HepG2 (cell line): ENCODE data around the gene DUS3L. TPM values are rescaled to one million over a fixed set of nuclear protein-coding genes. Genes with fewer than 3 reads are reported as not detected.

Experiments
- AKAP8 ChIP-seq: sonication (generic); formaldehyde crosslinking; IDR thresholded peaks from 2 replicates; pipeline ENCODE4 v1.5.1; 2020; ENCODE audit warnings: mild to moderate bottlenecking, missing genetic modification reagents
- GATA4 ChIP-seq: sonication (generic); IDR thresholded peaks from 2 replicates; pipeline ENCODE4 v1.6.1; 2016; ENCODE audit warnings: antibody characterized with exemption, low read depth, borderline replicate concordance
- KAT7 ChIP-seq: IDR thresholded peaks from 2 replicates; pipeline ENCODE4 v1.6.1; 2018; ENCODE audit warnings: borderline replicate concordance, missing compliant biosample characterization
- KMT2A ChIP-seq: sonication (generic); formaldehyde crosslinking; IDR thresholded peaks from 2 replicates; pipeline ENCODE4 v1.4.0; 2020; ENCODE audit warnings: missing genetic modification reagents
- NFE2L1 ChIP-seq: sonication (generic); formaldehyde crosslinking; IDR thresholded peaks from 2 replicates; pipeline ENCODE4 v1.4.0; 2020; ENCODE audit warnings: missing genetic modification reagents, mild to moderate bottlenecking, borderline replicate concordance
- RFXANK ChIP-seq: IDR thresholded peaks from 2 replicates; pipeline ENCODE4 v1.6.1; 2016
- SRY ChIP-seq: sonication (generic); formaldehyde crosslinking; IDR thresholded peaks from 2 replicates; pipeline ENCODE4 v1.8.0; 2022; ENCODE audit warnings: mild to moderate bottlenecking, missing genetic modification reagents
- TCF7 ChIP-seq: sonication (generic); IDR thresholded peaks from 2 replicates; pipeline ENCODE4 v1.6.1; 2016; ENCODE audit warnings: antibody characterized with exemption, low read depth
- ZBTB8A ChIP-seq: sonication (generic); formaldehyde crosslinking; IDR thresholded peaks from 2 replicates; pipeline ENCODE4 v1.4.0; 2020; ENCODE audit warnings: mild to moderate bottlenecking, low read depth, missing genetic modification reagents, borderline replicate concordance
- ZFP37 ChIP-seq: sonication (generic); formaldehyde crosslinking; IDR thresholded peaks from 2 replicates; pipeline ENCODE4 v1.4.0; 2020; ENCODE audit warnings: missing genetic modification reagents, borderline replicate concordance
- ZMYM2 ChIP-seq: sonication (generic); formaldehyde crosslinking; IDR thresholded peaks from 2 replicates; pipeline ENCODE4 v1.8.0; 2022; ENCODE audit warnings: mild to moderate bottlenecking, missing genetic modification reagents
- ZNF768 ChIP-seq: sonication (generic); formaldehyde crosslinking; IDR thresholded peaks from 2 replicates; pipeline ENCODE4 v1.4.0; 2020; ENCODE audit warnings: missing genetic modification reagents
- polyA plus RNA-seq, 8 experiments: library from polyadenylated mRNA; depleted of rRNA in 3 of 8; stranded (reverse) in 7 of 8; unstranded in 1 of 8; fragments of >200 nt; fragmentation: Illumina TruSeq in 4 of 8; extraction: Trizol in 4 of 8; gene quantifications; 2 replicates each; pipeline versions ENCODE4 v1.2.1 to v1.2.3, GENCODE V29; 2011 to 2016; ENCODE audit warnings: low read depth in 4 of 8, missing spikeins in 1 of 8, mixed read lengths in 1 of 8; ENCODE audit not compliant: insufficient read depth in 1 of 8
- total RNA-seq, 5 experiments: library from RNA; depleted of rRNA; stranded (reverse); fragments of >200 nt; fragmentation: Illumina TruSeq; extraction: Trizol; gene quantifications; 2 replicates each; pipeline ENCODE4 v1.2.3, GENCODE V29; 2016; ENCODE audit warnings: low read depth in 1 of 5
- TF ChIP-seq, protein P1 (sequence below): sonication (generic); formaldehyde crosslinking; conservative IDR thresholded peaks from 2 replicates; pipeline ENCODE4 v1.4.0; 2020; ENCODE audit warnings: mild to moderate bottlenecking, missing genetic modification reagents, moderate library complexity
- TF ChIP-seq, protein P2 (sequence below): sonication (generic); formaldehyde crosslinking; IDR thresholded peaks from 2 replicates; pipeline ENCODE4 v1.4.0; 2020; ENCODE audit warnings: mild to moderate bottlenecking, missing genetic modification reagents
- TF ChIP-seq, protein P3 (sequence below): IDR thresholded peaks from 2 replicates; pipeline ENCODE4 v1.6.1; 2016; ENCODE audit warnings: missing biosample characterization, missing genetic modification reagents, low read depth
- TF ChIP-seq, protein P4 (sequence below): sonication (generic); formaldehyde crosslinking; IDR thresholded peaks from 2 replicates; pipeline ENCODE4 v1.4.0; 2020; ENCODE audit warnings: mild to moderate bottlenecking, missing genetic modification reagents
- TF ChIP-seq, protein P5 (sequence below): sonication (generic); formaldehyde crosslinking; IDR thresholded peaks from 2 replicates; pipeline ENCODE4 v1.5.0; 2020; ENCODE audit warnings: mild to moderate bottlenecking, missing genetic modification reagents

Gene DUS3L
- total and polyA plus RNA-seq, 2 of the 13 experiments (the other 11 are each of a cell fraction or from before 2014, with no cell fraction given) = 13.3 to 25.1 TPM

DNA sequence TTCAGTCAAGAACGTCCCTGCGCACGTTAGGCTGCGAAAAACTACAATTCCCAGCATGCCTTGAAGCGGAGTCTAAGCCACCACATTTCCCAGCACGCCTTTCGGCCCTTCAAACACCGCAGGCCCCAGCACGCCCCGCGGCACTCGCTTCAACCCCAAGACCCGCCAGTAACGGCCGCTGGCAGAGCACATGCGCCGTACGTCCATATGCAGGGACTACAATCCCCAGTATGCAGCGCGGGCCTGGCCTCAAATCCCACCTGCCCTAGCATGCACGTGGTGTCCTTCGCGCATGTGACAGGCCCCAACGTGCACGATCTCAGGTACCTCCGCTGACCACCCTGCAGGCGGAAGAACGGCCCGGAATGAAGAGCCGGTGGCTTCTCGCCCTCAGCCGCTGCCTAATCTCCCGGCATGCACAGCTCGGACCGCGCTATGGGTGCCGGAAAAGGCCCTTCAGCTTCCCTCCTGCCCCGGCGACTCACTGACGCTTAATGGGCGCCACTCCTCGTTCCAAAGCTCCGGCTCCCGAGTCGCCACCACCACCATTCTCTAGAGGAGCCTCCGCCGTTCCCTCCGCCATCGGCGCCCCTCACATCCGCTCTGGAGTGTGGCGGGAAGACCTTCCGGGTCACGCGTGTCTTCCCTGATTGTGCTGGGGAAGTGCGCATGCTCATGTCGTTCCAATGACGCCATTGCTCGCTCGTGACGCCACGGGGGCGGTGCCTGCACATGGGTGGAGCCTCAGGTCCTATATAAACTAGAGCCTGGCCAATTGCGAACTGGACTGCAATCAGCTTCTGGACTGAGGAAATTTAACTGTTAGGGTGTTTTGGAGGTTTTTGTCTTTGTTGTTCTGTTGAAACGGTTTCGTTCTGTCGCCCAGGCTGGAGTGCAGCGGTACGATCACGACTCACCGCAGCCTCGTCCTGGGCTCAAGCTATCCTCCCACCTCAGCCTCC lies at the start of gene DUS3L (continued):
- peak; percentile 90 for TF ChIP-seq SRY (CRISPR knock-in tag)
- TF ChIP-seq, protein P1, sequence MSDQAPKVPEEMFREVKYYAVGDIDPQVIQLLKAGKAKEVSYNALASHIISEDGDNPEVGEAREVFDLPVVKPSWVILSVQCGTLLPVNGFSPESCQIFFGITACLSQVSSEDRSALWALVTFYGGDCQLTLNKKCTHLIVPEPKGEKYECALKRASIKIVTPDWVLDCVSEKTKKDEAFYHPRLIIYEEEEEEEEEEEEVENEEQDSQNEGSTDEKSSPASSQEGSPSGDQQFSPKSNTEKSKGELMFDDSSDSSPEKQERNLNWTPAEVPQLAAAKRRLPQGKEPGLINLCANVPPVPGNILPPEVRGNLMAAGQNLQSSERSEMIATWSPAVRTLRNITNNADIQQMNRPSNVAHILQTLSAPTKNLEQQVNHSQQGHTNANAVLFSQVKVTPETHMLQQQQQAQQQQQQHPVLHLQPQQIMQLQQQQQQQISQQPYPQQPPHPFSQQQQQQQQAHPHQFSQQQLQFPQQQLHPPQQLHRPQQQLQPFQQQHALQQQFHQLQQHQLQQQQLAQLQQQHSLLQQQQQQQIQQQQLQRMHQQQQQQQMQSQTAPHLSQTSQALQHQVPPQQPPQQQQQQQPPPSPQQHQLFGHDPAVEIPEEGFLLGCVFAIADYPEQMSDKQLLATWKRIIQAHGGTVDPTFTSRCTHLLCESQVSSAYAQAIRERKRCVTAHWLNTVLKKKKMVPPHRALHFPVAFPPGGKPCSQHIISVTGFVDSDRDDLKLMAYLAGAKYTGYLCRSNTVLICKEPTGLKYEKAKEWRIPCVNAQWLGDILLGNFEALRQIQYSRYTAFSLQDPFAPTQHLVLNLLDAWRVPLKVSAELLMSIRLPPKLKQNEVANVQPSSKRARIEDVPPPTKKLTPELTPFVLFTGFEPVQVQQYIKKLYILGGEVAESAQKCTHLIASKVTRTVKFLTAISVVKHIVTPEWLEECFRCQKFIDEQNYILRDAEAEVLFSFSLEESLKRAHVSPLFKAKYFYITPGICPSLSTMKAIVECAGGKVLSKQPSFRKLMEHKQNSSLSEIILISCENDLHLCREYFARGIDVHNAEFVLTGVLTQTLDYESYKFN (CRISPR knock-in tag) = peak; percentile 46
- no peak for TF ChIP-seq KMT2A (CRISPR knock-in tag)
- peak; percentile 59; the same call in 1 of the 2 replicates for TF ChIP-seq ZNF768
- no peak; the same call in 1 of the 2 replicates for TF ChIP-seq GATA4
- TF ChIP-seq ZBTB8A (CRISPR knock-in tag) = no peak
- TF ChIP-seq, protein P2, sequence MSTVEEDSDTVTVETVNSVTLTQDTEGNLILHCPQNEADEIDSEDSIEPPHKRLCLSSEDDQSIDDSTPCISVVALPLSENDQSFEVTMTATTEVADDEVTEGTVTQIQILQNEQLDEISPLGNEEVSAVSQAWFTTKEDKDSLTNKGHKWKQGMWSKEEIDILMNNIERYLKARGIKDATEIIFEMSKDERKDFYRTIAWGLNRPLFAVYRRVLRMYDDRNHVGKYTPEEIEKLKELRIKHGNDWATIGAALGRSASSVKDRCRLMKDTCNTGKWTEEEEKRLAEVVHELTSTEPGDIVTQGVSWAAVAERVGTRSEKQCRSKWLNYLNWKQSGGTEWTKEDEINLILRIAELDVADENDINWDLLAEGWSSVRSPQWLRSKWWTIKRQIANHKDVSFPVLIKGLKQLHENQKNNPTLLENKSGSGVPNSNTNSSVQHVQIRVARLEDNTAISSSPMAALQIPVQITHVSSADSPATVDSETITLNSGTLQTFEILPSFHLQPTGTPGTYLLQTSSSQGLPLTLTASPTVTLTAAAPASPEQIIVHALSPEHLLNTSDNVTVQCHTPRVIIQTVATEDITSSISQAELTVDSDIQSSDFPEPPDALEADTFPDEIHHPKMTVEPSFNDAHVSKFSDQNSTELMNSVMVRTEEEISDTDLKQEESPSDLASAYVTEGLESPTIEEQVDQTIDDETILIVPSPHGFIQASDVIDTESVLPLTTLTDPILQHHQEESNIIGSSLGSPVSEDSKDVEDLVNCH (CRISPR knock-in tag) = 0 out of 2 replicates have a peak, but pooled peaks have one; percentile 56
- no peak for TF ChIP-seq RFXANK
- TF ChIP-seq KAT7 (CRISPR knock-in tag) = peak; percentile 67; the same call in 1 of the 2 replicates
- TF ChIP-seq ZMYM2 (CRISPR knock-in tag) = peak; percentile 46
- TF ChIP-seq ZFP37 (CRISPR knock-in tag) = no peak
- no peak for TF ChIP-seq NFE2L1
- TF ChIP-seq, protein P3, sequence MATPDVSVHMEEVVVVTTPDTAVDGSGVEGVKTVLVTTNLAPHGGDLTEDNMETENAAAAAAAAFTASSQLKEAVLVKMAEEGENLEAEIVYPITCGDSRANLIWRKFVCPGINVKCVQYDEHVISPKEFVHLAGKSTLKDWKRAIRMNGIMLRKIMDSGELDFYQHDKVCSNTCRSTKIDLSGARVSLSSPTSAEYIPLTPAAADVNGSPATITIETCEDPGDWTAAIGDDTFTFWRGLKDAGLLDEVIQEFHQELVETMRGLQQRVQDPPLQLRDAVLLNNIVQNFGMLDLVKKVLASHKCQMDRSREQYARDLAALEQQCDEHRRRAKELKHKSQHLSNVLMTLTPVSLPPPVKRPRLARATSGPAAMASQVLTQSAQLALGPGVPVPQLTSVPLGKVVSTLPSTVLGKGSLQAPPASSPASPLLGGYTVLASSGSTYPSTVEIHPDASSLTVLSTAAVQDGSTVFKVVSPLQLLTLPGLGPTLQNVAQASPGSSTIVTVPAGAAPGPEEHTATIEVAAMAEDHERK (CRISPR knock-in tag) = no peak; the same call in 1 of the 2 replicates
- 0 out of 2 replicates have a peak, but pooled peaks have one; percentile 88 for TF ChIP-seq AKAP8
- TF ChIP-seq, protein P4, sequence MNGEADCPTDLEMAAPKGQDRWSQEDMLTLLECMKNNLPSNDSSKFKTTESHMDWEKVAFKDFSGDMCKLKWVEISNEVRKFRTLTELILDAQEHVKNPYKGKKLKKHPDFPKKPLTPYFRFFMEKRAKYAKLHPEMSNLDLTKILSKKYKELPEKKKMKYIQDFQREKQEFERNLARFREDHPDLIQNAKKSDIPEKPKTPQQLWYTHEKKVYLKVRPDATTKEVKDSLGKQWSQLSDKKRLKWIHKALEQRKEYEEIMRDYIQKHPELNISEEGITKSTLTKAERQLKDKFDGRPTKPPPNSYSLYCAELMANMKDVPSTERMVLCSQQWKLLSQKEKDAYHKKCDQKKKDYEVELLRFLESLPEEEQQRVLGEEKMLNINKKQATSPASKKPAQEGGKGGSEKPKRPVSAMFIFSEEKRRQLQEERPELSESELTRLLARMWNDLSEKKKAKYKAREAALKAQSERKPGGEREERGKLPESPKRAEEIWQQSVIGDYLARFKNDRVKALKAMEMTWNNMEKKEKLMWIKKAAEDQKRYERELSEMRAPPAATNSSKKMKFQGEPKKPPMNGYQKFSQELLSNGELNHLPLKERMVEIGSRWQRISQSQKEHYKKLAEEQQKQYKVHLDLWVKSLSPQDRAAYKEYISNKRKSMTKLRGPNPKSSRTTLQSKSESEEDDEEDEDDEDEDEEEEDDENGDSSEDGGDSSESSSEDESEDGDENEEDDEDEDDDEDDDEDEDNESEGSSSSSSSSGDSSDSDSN = peak; percentile 76
- no peak; the same call in 1 of the 2 replicates for TF ChIP-seq TCF7
- TF ChIP-seq, protein P5, sequence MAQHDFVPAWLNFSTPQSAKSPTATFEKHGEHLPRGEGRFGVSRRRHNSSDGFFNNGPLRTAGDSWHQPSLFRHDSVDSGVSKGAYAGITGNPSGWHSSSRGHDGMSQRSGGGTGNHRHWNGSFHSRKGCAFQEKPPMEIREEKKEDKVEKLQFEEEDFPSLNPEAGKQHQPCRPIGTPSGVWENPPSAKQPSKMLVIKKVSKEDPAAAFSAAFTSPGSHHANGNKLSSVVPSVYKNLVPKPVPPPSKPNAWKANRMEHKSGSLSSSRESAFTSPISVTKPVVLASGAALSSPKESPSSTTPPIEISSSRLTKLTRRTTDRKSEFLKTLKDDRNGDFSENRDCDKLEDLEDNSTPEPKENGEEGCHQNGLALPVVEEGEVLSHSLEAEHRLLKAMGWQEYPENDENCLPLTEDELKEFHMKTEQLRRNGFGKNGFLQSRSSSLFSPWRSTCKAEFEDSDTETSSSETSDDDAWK (CRISPR knock-in tag) = no peak
